Heart left ventricle (tissue), 16 donors: ENCODE data around the gene MYO3A. TPM values are rescaled to one million over a fixed set of nuclear protein-coding genes. Genes with fewer than 3 reads are reported as not detected.

Source experiments
- ATAC-seq, 4 donors: fragments of 200-7000 bp; cut with Tn5 transposase; one replicate each; pipeline ENCODE4 v1.9.1; 2020 to 2022; ENCODE audit warnings: moderate library complexity in 4 of 4, mild to moderate bottlenecking in 3 of 4, moderate number of reproducible peaks in 1 of 4
- DNase-seq, 5 donors: peaks; one replicate each; pipeline ENCODE4 v3.0.0-alpha.2; 2020
- H3K27ac ChIP-seq, 12 donors: fragments of 200-600 bp; sonication (generic) in 4 of 12; one replicate each; pipeline versions ENCODE4 v1.5.0 to v1.8.0; 2016 to 2022; ENCODE audit warnings: mild to moderate bottlenecking in 2 of 12
- H3K27me3 ChIP-seq, 9 donors: fragments of 200-600 bp; sonication (generic) in 2 of 9; one replicate each; pipeline versions ENCODE4 v1.5.1 to v1.8.0; 2016 to 2022; ENCODE audit warnings: mild to moderate bottlenecking in 3 of 9
- H3K36me3 ChIP-seq, 9 donors: fragments of 200-600 bp; sonication (generic) in 2 of 9; one replicate each; pipeline versions ENCODE4 v1.5.0 to v1.8.0; 2018 to 2022; ENCODE audit warnings: mild to moderate bottlenecking in 2 of 9
- H3K4me1 ChIP-seq, 12 donors: fragments of 200-600 bp; sonication (generic) in 4 of 12; one replicate each; pipeline versions ENCODE4 v1.5.0 to v1.8.0; 2016 to 2022; ENCODE audit warnings: mild to moderate bottlenecking in 3 of 12
- H3K4me3 ChIP-seq, 12 donors: fragments of 200-600 bp; sonication (generic) in 4 of 12; one replicate each; pipeline versions ENCODE4 v1.5.0 to v1.8.0; 2017 to 2022; ENCODE audit warnings: mild to moderate bottlenecking in 9 of 12, moderate library complexity in 4 of 12
- H3K9me3 ChIP-seq, 12 donors: fragments of 200-600 bp; sonication (generic) in 4 of 12; one replicate each; pipeline versions ENCODE4 v1.5.0 to v1.8.0; 2016 to 2022; ENCODE audit warnings: mild to moderate bottlenecking in 1 of 12
- CTCF ChIP-seq, 12 donors: fragments of 200-600 bp; sonication (generic) in 4 of 12; IDR thresholded peaks; one replicate each; pipeline versions ENCODE4 v1.5.0 to v1.8.0; 2018 to 2022; ENCODE audit warnings: antibody characterized with exemption in 12 of 12, mild to moderate bottlenecking in 5 of 12
- POLR2A ChIP-seq, 2 donors: fragments of 450-650 bp; IDR thresholded peaks; one replicate each; pipeline ENCODE4 v1.6.1; 2017; ENCODE audit warnings: antibody characterized with exemption in 2 of 2, mild to moderate bottlenecking in 2 of 2, moderate library complexity in 2 of 2
- WGBS, 4 donors: extraction: QIAGEN DNeasy Blood & Tissue Kit in 2 of 4; methylation state at CpG; one replicate each; pipeline versions ENCODE4 v1.1.5 to v1.1.7; 2013 to 2018; 5-methylcytosine and 5-hydroxymethylcytosine counted together
- intact Hi-C, 10 donors: fragments of 100-400 bp; cut with DNase I; formaldehyde crosslinking; loops; one replicate each; pipeline versions ENCODE4 v1.11.1 to v1.14.2; 2022
- polyA plus RNA-seq, 2 donors: library from polyadenylated mRNA; stranded (reverse); fragments of 200-250 nt; gene quantifications; one replicate each; pipeline ENCODE4 v1.2.3, GENCODE V29; 2013
- total RNA-seq, 9 donors: library from RNA; depleted of rRNA in 2 of 9; stranded (reverse); fragments of >200 nt in 2 of 9; fragmentation: NEBNext Ultra II Directional in 3 of 9; extraction: Animal tissue kit (Norgen Biotek cat#: 25700) in 3 of 9; gene quantifications; one replicate each; pipeline versions ENCODE4 v1.1.0 to v1.2.4, GENCODE V29; 2016 to 2023
- donor health status: ischemic (EF 13 %, LVEDD 7.1; RV severe dilation, severe dysfunction).
- donor health status: healthy with polysubstance abuse.
- donor health status: DM: no; HTN: yes; CAD: no.
- donor health status: DM: no; HTN: no; CAD: no.
- donor health status: ischemic (EF 25% LVEDD 6.9; RV normal size, moderate dysfunction).
- donor health status: ischemic (EF 25% LVEDD 5.7; RV mildly dilated, moderate dysfunction).
- donor health status: healthy.
- donor health status: DM: yes; HTN: yes; CAD: no.
- donor health status: ischemic (EF 35%, LVEDD 5.7; RV mildly dilated, moderate dysfunction).
- donor health status: nonischemic (EF 11% LVEDD 7.7; RV severe dilation, severe dysfunction).
- donor health status: DM: yes; HTN: yes; CAD: no.
- donor health status: PGD.
- donor health status: ischemic (EF 29% LVEDD 5.4; RV normal size, mild dysfunction).
- donor health status: nonischemic (EF 23%, LVEDD 6.1; RV moderate dilation, normal function).

MYO3A gene
- total and polyA plus RNA-seq, 11 donors, result 0.14 TPM; not detected in 10

GRCh38 chr10:26215396-26215934, 281.4 kb downstream of the MYO3A start:
- H3K4me1 ChIP-seq, result peaks cover 0 to 30% (median 13%) of the 10 kb centered on the region in 12 donors
- TF ChIP-seq CTCF (IDR thresholded peaks at IDR 0.05), result no peak
- no peak for TF ChIP-seq POLR2A (IDR thresholded peaks at IDR 0.05)
- H3K36me3 ChIP-seq, result no peaks in the 10 kb centered on the region
- DNase-seq (no peak), ATAC-seq (no peak)
- H3K4me3 ChIP-seq, result no peak overlapping the region
- peaks cover 48 to 99% (median 94%) of the 10 kb centered on the region in 9 donors for H3K27me3 ChIP-seq
- H3K27ac ChIP-seq, result no peak overlapping the region
- intact Hi-C loops, result no loop called here
- H3K9me3 ChIP-seq, result no peaks in the 10 kb centered on the region
- 1% methylated on average over 31 of the region's 31 CpGs for WGBS, 4 donors

GRCh38 chr10:26215935-26216584, 282.0 kb downstream of the MYO3A start:
- Histone ChIP-seq H3K4me3 (peak overlapping the region in 2 of 12 donors; percentile 5 to 12), H3K36me3 (no peaks in the 10 kb centered on the region), H3K27ac (no peak overlapping the region), H3K4me1 (peaks cover 0 to 30% (median 13%) of the 10 kb centered on the region in 12 donors), H3K27me3 (peaks cover 48 to 99% (median 96%) of the 10 kb centered on the region in 9 donors), H3K9me3 (no peaks in the 10 kb centered on the region)
- ATAC-seq (peak in 3 of 4 donors; percentile 63 to 71 (median 69)), DNase-seq (peak in 2 of 5 donors; percentile 26 to 27)
- intact Hi-C loops, result no loop called here
- 1 to 2% (median 1%) methylated on average over 37 to 57 of the region's 57 CpGs for WGBS, 4 donors
- no peak for TF ChIP-seq POLR2A (IDR thresholded peaks at IDR 0.05)
- TF ChIP-seq CTCF (IDR thresholded peaks at IDR 0.05), result no peak

GRCh38 chr10:26216585-26217395, 282.8 kb downstream of the MYO3A start, which contains the start of gene GAD2:
Gene GAD2 (plus strand): TSS chr10:26216774. CDS start chr10:26216810, 36 bp downstream.
- intact Hi-C loops, result no loop called here
- Histone ChIP-seq H3K27ac (no peak within 1 kb of the TSS), H3K4me3 (peak within 1 kb of the TSS in 2 of 12 donors; percentile 5 to 12), H3K27me3 (peaks cover 46 to 99% (median 93%) of the 10 kb centered on the region in 9 donors), H3K4me1 (peaks cover 0 to 30% (median 13%) of the 10 kb centered on the region in 12 donors), H3K9me3 (no peaks in the 10 kb centered on the region), H3K36me3 (no peaks in the 10 kb centered on the region)
- no peak for ATAC-seq
- WGBS, 4 donors, result 1 to 3% (median 2%) methylated on average over 29 to 60 of the region's 60 CpGs
- TF ChIP-seq CTCF (IDR thresholded peaks at IDR 0.05), result no peak
- no peak for DNase-seq
